NCI-H82 treated with DMSO at 0.1 percent for 48 hours (cell line): ENCODE data around the gene DAO.

Experiments
- DNase-seq: peaks from one replicate; lab custom pipeline; 2025; ENCODE audit not compliant: unreplicated experiment; lab: John Stamatoyannopoulos, UW

The DAO gene

DNA sequence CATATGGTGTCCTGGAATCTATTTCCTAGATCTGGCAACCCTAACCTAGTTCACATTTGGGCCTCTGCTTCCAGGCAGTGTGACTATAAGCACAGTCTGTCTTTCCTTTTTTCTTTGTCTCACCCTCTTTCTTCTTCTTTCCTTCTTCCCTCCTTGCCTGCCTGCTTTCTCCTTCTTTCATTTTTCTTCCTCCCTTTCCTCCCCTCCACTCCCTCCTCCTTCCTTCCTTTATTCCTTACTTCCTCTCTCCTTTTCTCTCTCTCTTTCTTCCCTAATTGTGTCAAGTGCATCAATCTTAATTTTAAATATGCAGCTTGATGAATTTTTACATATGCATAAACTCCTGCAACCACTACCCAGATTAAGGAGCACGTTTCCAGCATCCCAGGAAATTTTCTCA is 4.6 kb upstream of the DAO start:
- DNase-seq = no peak

- DNase-seq = no peak
Observed at GRCh38 chr12:108875682-108876361, 4.1 kb upstream of the DAO start.

- DNase-seq = no peak
Observed at GRCh38 chr12:108876550-108876949, 3.3 kb upstream of the DAO start.

DNA sequence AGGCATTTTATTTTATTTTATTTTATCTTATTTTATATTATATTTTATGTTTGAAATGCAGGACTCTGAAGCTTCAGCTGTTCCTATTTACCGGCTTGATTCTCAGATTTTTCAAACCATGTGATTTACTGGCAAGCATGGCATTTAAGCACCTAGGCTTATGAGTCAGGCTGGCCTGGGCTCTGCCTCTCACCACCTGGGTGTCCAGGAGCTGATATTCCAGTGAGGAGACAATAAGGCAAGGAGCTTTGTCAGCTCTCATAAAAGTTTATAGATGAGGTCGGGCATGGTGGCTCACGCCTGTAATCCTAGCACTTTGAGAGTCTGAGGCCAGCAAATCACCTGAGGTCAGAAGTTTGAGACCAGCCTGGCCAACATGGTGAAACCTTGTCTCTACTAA is 2.1 kb downstream of the DAO start:
- DNase-seq = no peak

- DNase-seq = peak; percentile 38
Observed at GRCh38 chr12:108884116-108885012, 4.5 kb downstream of the DAO start.

- peak; percentile 73 for DNase-seq
Observed at GRCh38 chr12:108886873-108887629, 7.2 kb downstream of the DAO start.

DNA sequence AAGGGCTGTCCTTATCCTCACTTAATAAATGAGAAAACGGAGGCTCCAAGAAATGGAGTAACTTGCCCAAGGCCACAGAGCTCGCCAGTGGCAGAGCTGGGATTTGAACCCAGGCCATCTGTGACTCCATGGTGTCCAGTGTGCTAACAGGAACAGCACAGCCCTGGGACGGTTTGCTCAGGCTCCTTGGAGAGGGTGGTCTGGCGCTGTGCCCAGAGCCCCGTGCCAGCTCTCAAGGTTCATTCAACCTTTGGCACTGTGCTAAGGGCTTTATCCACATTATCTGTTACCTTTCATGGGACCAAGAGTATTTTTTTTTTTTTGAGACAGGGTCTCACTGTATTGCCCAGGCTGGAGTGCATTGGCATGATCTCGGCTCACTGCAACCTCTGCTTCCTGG is 8.1 kb downstream of the DAO start:
- DNase-seq = no peak

DNA sequence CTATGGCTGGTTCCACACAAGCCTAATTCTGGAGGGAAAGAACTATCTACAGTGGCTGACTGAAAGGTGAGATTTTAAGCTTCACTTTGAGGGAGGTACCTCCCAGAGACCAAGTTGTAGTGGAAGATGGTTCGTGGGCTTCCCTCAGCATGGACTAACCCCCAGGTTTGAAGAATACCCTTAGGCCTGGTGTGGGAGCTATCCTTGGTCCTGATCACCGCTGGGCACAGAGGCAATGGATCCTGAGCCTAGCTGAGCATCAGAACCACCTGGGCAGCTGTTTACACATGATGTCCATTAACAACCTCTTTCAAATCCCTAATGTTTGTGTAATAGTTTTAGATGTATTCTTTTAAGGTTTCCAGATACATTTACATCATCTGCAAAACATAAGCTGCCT is 10.3 kb downstream of the DAO start:
- no peak for DNase-seq

DNA sequence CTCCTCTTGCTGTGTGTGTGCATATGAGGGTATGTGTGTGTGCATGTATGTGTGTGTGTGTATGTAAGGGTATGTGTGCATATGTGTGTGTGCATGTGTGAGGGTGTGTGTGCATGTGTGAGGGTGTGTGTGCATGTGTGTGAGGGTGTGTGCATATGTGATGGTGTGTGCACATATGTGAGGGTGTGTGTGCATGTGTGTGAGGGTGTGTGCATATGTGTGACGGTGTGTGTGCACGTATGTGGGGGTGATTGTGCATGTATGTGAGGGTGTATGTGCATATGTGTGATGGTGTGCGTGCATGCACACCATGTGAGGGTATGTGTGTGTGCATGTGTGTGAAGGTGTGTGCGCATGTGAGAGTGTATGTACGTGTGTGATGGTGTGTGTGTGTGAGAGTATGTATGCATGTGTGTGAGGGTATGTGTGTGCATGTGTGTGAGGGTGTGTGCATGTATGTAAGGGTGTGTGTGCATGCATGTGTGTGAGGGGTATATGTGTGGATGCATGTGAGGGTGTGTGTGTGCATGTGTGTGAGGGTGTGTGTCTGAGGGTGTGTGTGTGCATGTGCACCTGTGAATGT is 15.4 kb downstream of the DAO start:
- no peak for DNase-seq

DNA sequence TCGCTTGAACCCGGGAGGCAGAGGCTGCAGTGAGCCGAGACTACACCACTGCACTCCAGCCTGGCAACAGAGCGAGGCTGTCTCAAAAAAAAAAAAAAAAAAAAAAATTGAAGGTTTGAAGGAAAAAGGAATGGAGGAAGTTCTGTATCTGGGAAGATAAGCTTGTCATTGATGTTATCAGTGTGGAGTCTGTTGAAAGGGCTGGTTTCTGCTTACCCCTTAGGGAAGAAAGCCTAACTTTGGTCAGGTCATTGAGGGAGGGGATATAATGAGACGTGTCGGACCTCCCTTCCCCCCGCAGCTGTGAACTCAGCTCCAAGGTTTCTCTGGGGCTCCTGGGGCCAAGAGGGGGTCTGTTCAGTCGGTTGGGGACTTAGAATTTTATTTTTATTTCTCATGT is 16.4 kb downstream of the DAO start:
- no peak for DNase-seq

GRCh38 chr12:108896817-108897216 is 16.9 kb downstream of the DAO start:
- no peak for DNase-seq

GRCh38 chr12:108899145-108899544 is 19.3 kb downstream of the DAO start:
- no peak for DNase-seq

- DNase-seq = no peak
Observed at GRCh38 chr12:108905725-108906124, 25.8 kb downstream of the DAO start.

- DNase-seq = no peak
Observed at GRCh38 chr12:108906971-108907370, 27.1 kb downstream of the DAO start.

DNA sequence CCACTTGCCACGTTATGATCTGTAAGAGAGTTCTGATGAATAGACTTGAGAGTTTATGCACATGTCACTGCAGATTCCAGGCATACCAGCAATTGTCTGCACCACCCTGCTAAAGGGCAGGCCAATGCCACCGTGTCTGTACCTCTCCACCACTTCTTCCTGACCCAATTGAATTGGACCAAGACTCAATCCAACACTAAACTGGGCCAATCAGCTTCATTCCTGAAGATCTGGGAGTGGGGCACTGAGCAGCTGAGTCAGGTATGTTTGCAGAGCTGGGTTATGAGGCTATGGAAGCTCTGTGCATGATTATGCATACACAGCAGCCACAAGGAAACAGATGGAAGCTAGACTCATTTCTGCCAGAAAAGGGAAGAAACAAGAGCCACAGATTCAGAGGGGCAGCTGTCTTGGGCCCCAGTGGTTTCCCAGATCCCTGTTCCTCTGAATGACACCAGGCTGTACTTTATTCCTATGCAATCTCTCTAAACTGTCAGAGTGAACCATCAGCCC is 28.0 kb downstream of the DAO start:
- no peak for DNase-seq

DNA sequence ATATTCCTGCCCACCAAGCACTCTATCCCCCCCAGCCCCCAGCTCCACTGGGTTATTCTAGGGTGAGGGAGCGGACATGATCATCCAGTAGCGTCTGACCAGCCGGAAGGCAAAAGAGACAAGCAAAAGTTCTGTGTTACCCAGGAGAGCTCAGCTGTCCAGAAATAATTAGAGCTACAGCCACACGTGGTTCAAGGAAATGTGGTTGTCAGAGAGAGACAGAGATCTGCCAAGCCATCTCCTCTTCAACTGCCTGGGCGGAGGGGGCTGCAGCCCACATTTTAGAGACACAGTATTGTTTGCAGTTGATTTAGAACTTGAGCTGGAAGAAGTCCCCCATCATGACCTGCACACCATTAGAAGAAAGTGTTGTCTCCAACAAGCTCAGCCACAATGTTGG is 30.4 kb downstream of the DAO start:
- DNase-seq = no peak

GRCh38 chr12:108911915-108912314 is 32.0 kb downstream of the DAO start:
- no peak for DNase-seq

DNA sequence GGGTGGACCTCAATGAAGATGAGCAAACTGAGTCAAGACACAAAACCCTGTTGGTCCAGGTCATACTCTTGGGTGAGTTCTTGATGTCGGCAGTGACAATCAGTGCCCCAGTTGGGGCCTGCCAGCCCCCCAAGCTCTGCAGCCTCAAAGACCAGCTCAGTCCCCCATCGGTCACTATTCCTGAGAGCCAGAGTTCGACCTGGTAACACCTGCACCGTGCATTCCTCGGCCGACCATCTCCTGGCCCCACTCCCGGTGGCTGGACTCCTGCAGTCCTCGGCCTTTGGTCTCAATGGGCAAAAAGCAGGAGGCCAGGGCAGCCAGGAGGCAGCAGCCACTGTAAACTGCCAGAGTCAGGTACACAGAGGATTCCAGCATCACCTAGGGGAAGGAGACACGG is 32.5 kb downstream of the DAO start:
- no peak for DNase-seq

GRCh38 chr12:108914121-108914531 is 34.2 kb downstream of the DAO start:
- no peak for DNase-seq

DNA sequence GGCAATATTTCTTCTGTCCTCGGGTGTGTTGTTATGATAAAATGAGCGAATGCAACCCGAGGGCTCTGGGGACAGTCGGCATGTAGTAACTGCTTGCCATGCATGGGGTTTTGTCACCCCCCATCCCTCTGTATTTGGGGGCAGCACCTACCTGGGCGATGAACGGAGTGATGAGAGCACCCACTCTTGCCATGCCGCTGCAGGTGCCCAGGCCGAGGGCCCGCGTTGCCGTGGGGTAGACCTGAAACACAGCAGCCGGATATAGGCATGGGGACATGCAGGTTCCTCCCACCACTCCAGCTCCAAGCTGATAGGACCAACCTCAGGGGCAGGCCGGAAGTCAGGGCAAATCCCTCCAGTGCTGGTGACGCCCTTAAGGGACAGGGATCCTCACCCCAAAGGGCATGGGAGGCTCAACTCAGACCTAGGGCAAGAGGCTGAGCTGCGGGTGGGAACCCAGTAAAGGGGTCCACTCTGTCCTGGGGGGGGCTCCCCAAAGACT is 35.8 kb downstream of the DAO start:
- no peak for DNase-seq

- no peak for DNase-seq
Observed at GRCh38 chr12:108916336-108916735, 36.4 kb downstream of the DAO start.
